Neutrophil (primary cell): ENCODE measurements around the gene SV2C.

Experiments
- H3K27ac ChIP-seq: fragments of 200-600 bp; sonication (generic); 2 replicates; pipeline ENCODE4 v1.5.1; 2016; ENCODE audit warnings: mild to moderate bottlenecking, moderate library complexity
- H3K27me3 ChIP-seq: fragments of 200-600 bp; sonication (generic); 2 replicates; pipeline ENCODE4 v1.6.0; 2016; ENCODE audit warnings: mild to moderate bottlenecking
- H3K36me3 ChIP-seq: fragments of 200-600 bp; sonication (generic); 2 replicates; pipeline ENCODE4 v1.5.1; 2017
- H3K4me1 ChIP-seq, 2 experiments: fragments of 200-600 bp in 1 of 2; sonication (generic) in 1 of 2; 1 replicate in 1 of 2; 2 replicates in 1 of 2; pipeline versions ENCODE4 v1.5.1 to v1.6.1; 2013 to 2016; ENCODE audit warnings: low read depth in 1 of 2, low read length in 1 of 2, mild to moderate bottlenecking in 1 of 2, moderate library complexity in 1 of 2; ENCODE audit not compliant: control insufficient read depth in 1 of 2, insufficient read depth in 1 of 2
- H3K4me3 ChIP-seq, 2 experiments: fragments of 200-600 bp in 1 of 2; sonication (generic) in 1 of 2; 1 replicate in 1 of 2; 2 replicates in 1 of 2; pipeline ENCODE4 v1.5.1; 2013 to 2016; ENCODE audit warnings: low read depth in 1 of 2, low read length in 1 of 2, mild to moderate bottlenecking in 1 of 2, moderate library complexity in 1 of 2
- H3K9me3 ChIP-seq: fragments of 200-600 bp; sonication (generic); 2 replicates; pipeline ENCODE4 v1.5.1; 2016
- TF ChIP-seq, protein P1 (sequence below): fragments of 200-600 bp; sonication (generic); IDR thresholded peaks from 2 replicates; pipeline ENCODE4 v1.5.1; 2016; ENCODE audit warnings: antibody characterized with exemption

Gene SV2C

GRCh38 chr5:76372323-76373054 lies 289.3 kb downstream of the SV2C start:
- no peak overlapping the region for H3K27ac ChIP-seq
- H3K4me3 ChIP-seq, result no peak overlapping the region
- TF ChIP-seq, protein P1, sequence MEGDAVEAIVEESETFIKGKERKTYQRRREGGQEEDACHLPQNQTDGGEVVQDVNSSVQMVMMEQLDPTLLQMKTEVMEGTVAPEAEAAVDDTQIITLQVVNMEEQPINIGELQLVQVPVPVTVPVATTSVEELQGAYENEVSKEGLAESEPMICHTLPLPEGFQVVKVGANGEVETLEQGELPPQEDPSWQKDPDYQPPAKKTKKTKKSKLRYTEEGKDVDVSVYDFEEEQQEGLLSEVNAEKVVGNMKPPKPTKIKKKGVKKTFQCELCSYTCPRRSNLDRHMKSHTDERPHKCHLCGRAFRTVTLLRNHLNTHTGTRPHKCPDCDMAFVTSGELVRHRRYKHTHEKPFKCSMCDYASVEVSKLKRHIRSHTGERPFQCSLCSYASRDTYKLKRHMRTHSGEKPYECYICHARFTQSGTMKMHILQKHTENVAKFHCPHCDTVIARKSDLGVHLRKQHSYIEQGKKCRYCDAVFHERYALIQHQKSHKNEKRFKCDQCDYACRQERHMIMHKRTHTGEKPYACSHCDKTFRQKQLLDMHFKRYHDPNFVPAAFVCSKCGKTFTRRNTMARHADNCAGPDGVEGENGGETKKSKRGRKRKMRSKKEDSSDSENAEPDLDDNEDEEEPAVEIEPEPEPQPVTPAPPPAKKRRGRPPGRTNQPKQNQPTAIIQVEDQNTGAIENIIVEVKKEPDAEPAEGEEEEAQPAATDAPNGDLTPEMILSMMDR, result no peak
- no peaks in the 10 kb centered on the region for H3K27me3 ChIP-seq
- H3K9me3 ChIP-seq, result no peaks in the 10 kb centered on the region
- H3K36me3 ChIP-seq, result no peaks in the 10 kb centered on the region
- H3K4me1 ChIP-seq, result no peaks in the 10 kb centered on the region

GRCh38 chr5:76376148-76376865 lies 293.1 kb downstream of the SV2C start:
- H3K4me1 ChIP-seq, result peaks cover 0 to 4% of the 10 kb centered on the region in 2 experiments
- H3K4me3 ChIP-seq, result no peak overlapping the region
- no peaks in the 10 kb centered on the region for H3K36me3 ChIP-seq
- H3K9me3 ChIP-seq, result no peaks in the 10 kb centered on the region
- TF ChIP-seq, protein P1, result no peak
- no peaks in the 10 kb centered on the region for H3K27me3 ChIP-seq
- H3K27ac ChIP-seq, result no peak overlapping the region

DNA sequence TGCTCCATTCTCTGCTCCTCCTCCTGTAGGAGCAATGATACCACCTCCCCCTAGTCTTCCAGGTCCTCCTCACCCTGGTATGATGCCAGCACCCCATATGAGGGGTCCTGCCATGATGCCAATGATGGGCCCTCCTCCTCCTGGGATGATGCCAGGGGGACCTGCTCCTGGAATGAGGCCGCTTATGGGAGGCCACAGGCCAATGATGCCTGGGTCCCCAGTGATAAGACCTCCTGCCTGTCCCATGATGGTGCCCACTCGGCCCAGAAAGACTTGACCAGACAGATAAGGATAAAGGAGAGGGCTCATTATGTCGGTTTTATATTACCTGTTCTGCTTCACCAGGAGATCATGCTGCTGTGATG lies 293.7 kb downstream of the SV2C start:
- TF ChIP-seq, protein P1, result no peak
- H3K9me3 ChIP-seq, result no peaks in the 10 kb centered on the region
- H3K36me3 ChIP-seq, result no peaks in the 10 kb centered on the region
- H3K27me3 ChIP-seq, result no peaks in the 10 kb centered on the region
- H3K27ac ChIP-seq, result no peak overlapping the region
- H3K4me1 ChIP-seq, result peaks cover 0 to 4% of the 10 kb centered on the region in 2 experiments
- H3K4me3 ChIP-seq, result no peak overlapping the region

DNA sequence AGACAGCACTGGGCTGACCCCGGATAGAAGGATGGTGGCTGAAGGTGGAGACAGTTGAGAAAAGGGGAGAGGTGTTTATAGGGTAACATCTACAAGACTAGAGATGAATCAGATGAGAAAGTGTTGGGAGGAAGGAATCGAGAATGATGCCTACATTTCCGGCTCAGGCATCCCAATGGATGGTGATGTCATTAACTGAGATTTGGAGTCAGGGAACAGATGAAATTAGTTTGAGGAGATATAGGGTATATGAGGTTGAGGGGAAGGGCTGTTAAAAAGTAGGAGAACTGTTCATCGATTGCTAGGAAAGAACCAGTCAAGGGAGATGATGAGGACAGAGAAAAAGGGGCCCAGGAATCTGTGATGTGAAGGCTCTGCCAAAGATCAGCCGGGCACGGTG lies 295.2 kb downstream of the SV2C start:
- TF ChIP-seq, protein P1, result no peak
- Histone ChIP-seq H3K36me3 (no peaks in the 10 kb centered on the region), H3K9me3 (no peaks in the 10 kb centered on the region), H3K4me3 (no peak overlapping the region), H3K27ac (no peak overlapping the region), H3K27me3 (no peaks in the 10 kb centered on the region), H3K4me1 (peaks cover 0 to 4% of the 10 kb centered on the region in 2 experiments)

DNA sequence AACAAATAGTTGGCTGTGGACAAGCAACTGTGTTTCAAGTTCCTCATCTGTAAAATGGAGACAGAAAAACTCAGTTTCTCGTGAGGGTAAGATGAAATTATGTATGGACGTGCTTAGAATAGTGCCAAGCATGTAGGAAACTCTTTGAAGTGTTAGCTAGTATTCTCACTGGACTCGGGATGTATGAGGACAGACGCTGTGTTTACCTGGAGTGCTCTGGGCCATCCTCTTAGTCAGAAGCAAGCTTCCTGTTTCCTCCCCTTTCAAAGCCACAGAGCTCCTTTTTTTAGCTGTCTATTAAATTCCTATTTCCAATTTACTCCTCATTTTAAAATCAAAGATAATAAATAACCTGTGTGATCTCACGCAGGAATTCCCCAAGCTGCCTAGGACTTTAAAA lies 296.1 kb downstream of the SV2C start:
- Histone ChIP-seq H3K4me1 (peaks cover 0 to 4% of the 10 kb centered on the region in 2 experiments), H3K36me3 (no peaks in the 10 kb centered on the region), H3K27me3 (no peaks in the 10 kb centered on the region), H3K27ac (peak overlapping the region; percentile 25), H3K4me3 (no peak overlapping the region), H3K9me3 (no peaks in the 10 kb centered on the region)
- TF ChIP-seq, protein P1, result no peak
